A549 (cell line): Measurements from ENCODE around the gene SETD7. TPM values are rescaled to one million over a fixed set of nuclear protein-coding genes. Genes with fewer than 3 reads are reported as not detected.

ENCODE experiments used
- ATAC-seq, 2 experiments: fragments of 200-7000 bp in 1 of 2; fragments of >200 bp in 1 of 2; cut with Nextera tagmentation in 1 of 2; cut with Tn5 transposase in 1 of 2; 3 replicates each; pipeline versions ENCODE4 v1.8.0 to v1.9.1; 2018 to 2020; ENCODE audit warnings: mild to moderate bottlenecking in 1 of 2, moderate library complexity in 1 of 2
- CTCF ChIA-PET: fragments of 300-600 bp; sonication (Branson Sonifier 250); formaldehyde crosslinking; extraction: SDS; loops from one replicate; lab custom pipeline; 2021; ENCODE audit warnings: antibody characterized with exemption, inconsistent platforms; lab: Yijun Ruan, JAX
- POLR2A ChIA-PET: fragments of 350-600 bp; formaldehyde crosslinking; extraction: SDS; loops from one replicate; lab custom pipeline; 2021; ENCODE audit warnings: antibody characterized with exemption, inconsistent platforms; lab: Yijun Ruan, JAX
- DNase-seq, 2 experiments: peaks; one replicate each; pipeline versions ENCODE4 v3.0.0 to v3.0.0-alpha.2; 2011 to 2016; ENCODE audit warnings: low read depth in 1 of 2, low spot score in 1 of 2
- FAIRE-seq: peaks from 2 replicates; lab custom pipeline; 2011; peaks lifted over from hg19 to GRCh38; lab: Jason Lieb, UNC
- H3K27ac ChIP-seq, 2 experiments: fragments of >200 bp; sonication (Bioruptor Twin); formaldehyde crosslinking; 3 replicates each; pipeline ENCODE4 v1.5.1; 2016 to 2017
- H3K4me1 ChIP-seq: fragments of >200 bp; sonication (Bioruptor Twin); formaldehyde crosslinking; 3 replicates; pipeline ENCODE4 v1.6.1; 2016
- H3K4me2 ChIP-seq: fragments of >200 bp; sonication (Bioruptor Twin); formaldehyde crosslinking; 3 replicates; pipeline ENCODE4 v1.6.1; 2016
- H3K4me3 ChIP-seq: fragments of >200 bp; sonication (Bioruptor Twin); formaldehyde crosslinking; 3 replicates; pipeline ENCODE4 v1.5.1; 2016
- H3K9me3 ChIP-seq: fragments of >200 bp; sonication (Bioruptor Twin); formaldehyde crosslinking; 3 replicates; pipeline ENCODE4 v1.6.1; 2016
- CBX2 ChIP-seq: fragments of 200-600 bp; sonication (generic); IDR thresholded peaks from 2 replicates; pipeline ENCODE4 v1.6.1; 2016; ENCODE audit warnings: low read depth, mild to moderate bottlenecking, borderline replicate concordance
- CBX8 ChIP-seq: fragments of 200-600 bp; sonication (generic); IDR thresholded peaks from 2 replicates; pipeline ENCODE4 v1.6.1; 2016
- CEBPB ChIP-seq, 2 experiments: fragments of >200 bp in 1 of 2; sonication (Bioruptor Twin) in 1 of 2; formaldehyde crosslinking in 1 of 2; IDR thresholded peaks; 2 replicates each; pipeline ENCODE4 v1.6.1; 2012 to 2016
- EHF ChIP-seq: fragments of 250-450 bp; sonication (Bioruptor Pico); IDR thresholded peaks from 2 replicates; pipeline ENCODE4 v1.5.0; 2020; ENCODE audit warnings: mild to moderate bottlenecking
- EP300 ChIP-seq, 2 experiments: fragments of >200 bp; sonication (Bioruptor Twin); formaldehyde crosslinking; IDR thresholded peaks; 2 replicates in 1 of 2; 3 replicates in 1 of 2; pipeline ENCODE4 v1.6.1; 2016 to 2017
- ESRRA ChIP-seq: fragments of 150-350 bp; IDR thresholded peaks from 2 replicates; pipeline ENCODE4 v1.6.1; 2014; ENCODE audit warnings: mild to moderate bottlenecking, low read length, borderline replicate concordance
- FOSL2 ChIP-seq, 2 experiments: fragments of 450-650 bp in 1 of 2; fragments of >200 bp in 1 of 2; sonication (Bioruptor Twin) in 1 of 2; formaldehyde crosslinking; IDR thresholded peaks; 2 replicates each; pipeline versions ENCODE4 v1.5.0 to v1.6.1; 2016 to 2020; ENCODE audit warnings: mild to moderate bottlenecking in 1 of 2, moderate library complexity in 1 of 2
- FOXS1 ChIP-seq: fragments of 250-450 bp; sonication (Bioruptor Pico); IDR thresholded peaks from 2 replicates; pipeline ENCODE4 v1.5.0; 2020; ENCODE audit warnings: mild to moderate bottlenecking, moderate library complexity
- GATA3 ChIP-seq: IDR thresholded peaks from 2 replicates; pipeline ENCODE4 v1.6.1; 2012; ENCODE audit warnings: borderline replicate concordance
- HEYL ChIP-seq: fragments of 250-450 bp; sonication (Bioruptor Pico); IDR thresholded peaks from 2 replicates; pipeline ENCODE4 v1.8.0; 2021; ENCODE audit warnings: mild to moderate bottlenecking, moderate library complexity
- HOXA7 ChIP-seq: fragments of 250-450 bp; sonication (Bioruptor Pico); IDR thresholded peaks from 2 replicates; pipeline ENCODE4 v1.5.0; 2020; ENCODE audit warnings: mild to moderate bottlenecking, moderate library complexity
- HOXB13 ChIP-seq: fragments of 250-450 bp; sonication (Bioruptor Pico); IDR thresholded peaks from 2 replicates; pipeline ENCODE4 v1.5.0; 2020; ENCODE audit warnings: low read depth, mild to moderate bottlenecking, moderate library complexity
- HOXB5 ChIP-seq: fragments of 250-450 bp; sonication (Bioruptor Pico); IDR thresholded peaks from 2 replicates; pipeline ENCODE4 v1.5.0; 2020; ENCODE audit warnings: mild to moderate bottlenecking, moderate library complexity
- JUNB ChIP-seq: fragments of >200 bp; sonication (Bioruptor Twin); formaldehyde crosslinking; IDR thresholded peaks from 2 replicates; pipeline ENCODE4 v1.6.1; 2016
- KDM1A ChIP-seq: fragments of 200-600 bp; sonication (generic); IDR thresholded peaks from 2 replicates; pipeline ENCODE4 v1.6.1; 2016; ENCODE audit warnings: low read depth, mild to moderate bottlenecking
- MAFK ChIP-seq: fragments of 450-650 bp; IDR thresholded peaks from 2 replicates; pipeline ENCODE4 v1.6.1; 2014; ENCODE audit not compliant: partially characterized antibody
- MYC ChIP-seq: IDR thresholded peaks from 2 replicates; pipeline ENCODE4 v1.6.1; 2012; ENCODE audit warnings: mild to moderate bottlenecking, inconsistent platforms, low read length, improper control_type of control experiment, borderline replicate concordance
- NFE2L2 ChIP-seq: fragments of 150-350 bp; conservative IDR thresholded peaks from 2 replicates; pipeline ENCODE4 v1.6.1; 2014; ENCODE audit warnings: low read length
- NR3C1 ChIP-seq: fragments of >200 bp; sonication (Bioruptor Twin); formaldehyde crosslinking; IDR thresholded peaks from 3 replicates; pipeline ENCODE4 v1.6.1; 2017
- PHF8 ChIP-seq: fragments of 200-600 bp; sonication (generic); IDR thresholded peaks from 2 replicates; pipeline ENCODE4 v1.6.1; 2016; ENCODE audit warnings: low read depth, mild to moderate bottlenecking, antibody characterized with exemption, moderate library complexity, borderline replicate concordance
- RAD21 ChIP-seq, 2 experiments: fragments of >200 bp in 1 of 2; sonication (Bioruptor Twin) in 1 of 2; formaldehyde crosslinking in 1 of 2; IDR thresholded peaks in 1 of 2; conservative IDR thresholded peaks in 1 of 2; 2 replicates in 1 of 2; 3 replicates in 1 of 2; pipeline ENCODE4 v1.6.1; 2012 to 2018; ENCODE audit warnings: inconsistent platforms in 1 of 2
- RFX5 ChIP-seq: fragments of 450-650 bp; IDR thresholded peaks from 2 replicates; pipeline ENCODE4 v1.7.1; 2014; ENCODE audit warnings: antibody characterized with exemption, mild to moderate bottlenecking, moderate library complexity
- SREBF2 ChIP-seq: fragments of 450-650 bp; IDR thresholded peaks from 2 replicates; pipeline ENCODE4 v1.6.1; 2014; ENCODE audit warnings: mild to moderate bottlenecking, moderate library complexity
- ZNF302 ChIP-seq: fragments of 250-450 bp; sonication (Bioruptor Pico); IDR thresholded peaks from 2 replicates; pipeline ENCODE4 v1.9.0; 2021; ENCODE audit warnings: inconsistent platforms, mild to moderate bottlenecking, moderate library complexity
- WGBS: methylation state at CpG from one replicate; pipeline ENCODE4 v1.1.6; 2017; ENCODE audit errors: missing lambda C conversion rate; 5-methylcytosine and 5-hydroxymethylcytosine counted together
- polyA plus RNA-seq, 4 experiments: library from polyadenylated mRNA; depleted of rRNA in 3 of 4; stranded (reverse); fragments of >200 nt; fragmentation: RNase III in 1 of 4; extraction: RNeasy Plus Mini Kit Qiagen cat#74134 plus additional on column Dnase treatment in 1 of 4; gene quantifications; 2 replicates in 3 of 4; 3 replicates in 1 of 4; pipeline ENCODE4 v1.2.3, GENCODE V29; 2011 to 2017
- TF ChIP-seq, protein P1 (sequence below): fragments of 450-650 bp; IDR thresholded peaks from 2 replicates; pipeline ENCODE4 v1.6.1; 2014; ENCODE audit warnings: antibody characterized with exemption
- TF ChIP-seq, protein P2 (sequence below): fragments of >200 bp; sonication (Bioruptor Twin); formaldehyde crosslinking; IDR thresholded peaks from 2 replicates; pipeline ENCODE4 v1.6.1; 2016
- TF ChIP-seq, protein P3 (sequence below): fragments of >200 bp; sonication (Bioruptor Twin); formaldehyde crosslinking; IDR thresholded peaks from 3 replicates; pipeline ENCODE4 v1.6.1; 2016
- TF ChIP-seq, protein P4 (sequence below): IDR thresholded peaks from 2 replicates; pipeline ENCODE4 v1.6.1; 2012
- TF ChIP-seq, protein P5 (sequence below): IDR thresholded peaks from 2 replicates; pipeline ENCODE4 v1.6.1; 2012
- TF ChIP-seq, protein P6 (sequence below): fragments of 250-450 bp; sonication (Bioruptor Pico); IDR thresholded peaks from 2 replicates; pipeline ENCODE4 v1.5.0; 2020; ENCODE audit warnings: low read depth, mild to moderate bottlenecking, moderate library complexity
- TF ChIP-seq, protein P7 (sequence below): IDR thresholded peaks from 2 replicates; pipeline ENCODE4 v1.6.1; 2012; ENCODE audit warnings: low read depth, borderline replicate concordance

Gene SETD7
- polyA plus RNA-seq, 2 of the 4 experiments (the other 2 are of a cell fraction) = 30.6 to 39.1 TPM

DNA sequence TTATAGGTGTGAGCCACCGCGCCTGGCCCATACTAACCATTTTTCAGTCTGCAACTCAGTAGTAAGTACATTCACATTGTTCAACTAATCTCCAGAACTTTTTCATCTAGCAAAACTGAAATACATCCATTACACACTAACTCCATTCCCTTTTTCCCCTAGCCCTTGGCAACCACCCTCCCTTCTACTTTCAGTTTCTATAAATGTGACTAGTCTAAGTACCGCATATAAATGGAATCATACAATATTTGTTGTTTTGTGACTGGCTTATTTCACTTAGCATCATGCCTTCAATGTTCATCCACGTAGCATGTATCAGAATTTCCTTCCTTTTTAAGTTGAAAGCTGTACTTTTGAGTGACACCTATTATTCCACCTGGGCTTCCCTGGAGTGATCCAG, 44.6 kb upstream of the SETD7 start:
- DNase-seq (no peak), ATAC-seq (no peak), FAIRE-seq (no peak)
- Histone ChIP-seq H3K4me1 (peaks cover 68% of the 10 kb centered on the region), H3K4me2 (peak overlapping the region; percentile 61), H3K4me3 (no peak overlapping the region), H3K27ac (peak overlapping the region; percentile 92)
- WGBS = 96% methylated on average over 4 of the region's 4 CpGs
- POLR2A ChIA-PET = interaction anchor here (1.8 kb wide), 1 partner anchor 45 kb away, joined by 7 read pairs; the partner anchor contains the start of gene SETD7
- TF ChIP-seq HOXB13 (CRISPR knock-in tag) = 0 out of 2 replicates have a peak, but pooled peaks have one; percentile 55
- TF ChIP-seq SREBF2 = no peak
- TF ChIP-seq, all 56 proteins: peak for 1
- peaks cover 8% of the 10 kb centered on the region for H3K9me3 ChIP-seq
- CTCF ChIA-PET = interaction anchor here (0.6 to 9.5 kb wide), 7 partner anchors 10 to 53 kb away, joined by 3 to 260 read pairs (median 5); no protein-coding TSS in a partner anchor

DNA sequence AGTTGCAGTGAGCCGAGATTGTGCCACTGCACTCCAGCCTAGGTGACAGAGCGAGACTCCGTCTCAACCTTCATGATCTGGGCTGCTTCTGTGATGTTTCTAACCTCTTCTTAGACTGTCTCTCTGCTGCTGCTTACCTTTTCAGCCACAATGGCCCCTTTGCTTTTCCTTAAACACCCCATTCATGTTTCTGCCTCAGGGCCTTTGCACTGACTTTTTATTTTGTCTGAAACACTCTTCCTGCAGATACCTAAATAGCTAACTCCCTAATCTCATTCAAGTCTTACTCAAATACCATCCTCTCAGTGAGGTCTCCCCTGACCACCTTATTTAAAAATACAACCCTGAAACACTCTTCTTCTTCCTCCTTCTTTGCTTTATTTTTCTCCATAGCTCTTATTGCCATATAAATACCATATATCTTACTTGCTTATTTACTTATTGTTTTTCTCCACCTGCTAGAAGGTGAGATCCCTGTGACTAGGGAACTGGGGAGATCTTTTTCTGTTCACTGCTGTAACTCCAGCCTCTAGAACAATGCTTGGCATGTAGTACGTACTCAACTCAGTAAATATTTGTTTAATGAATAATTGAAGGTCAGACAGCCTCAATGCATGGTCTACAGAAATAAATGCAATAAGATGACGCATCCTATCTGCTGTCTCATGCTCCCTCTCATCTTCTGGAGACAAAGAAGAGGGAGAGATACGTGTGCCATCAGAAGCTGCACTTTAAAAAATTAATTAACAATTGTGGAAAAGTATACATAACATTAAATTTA, 43.8 kb upstream of the SETD7 start:
- no peak overlapping the region for H3K4me3 ChIP-seq
- CTCF ChIA-PET = interaction anchor here (0.6 to 9.5 kb wide), 11 partner anchors 10 to 239 kb away, joined by 3 to 260 read pairs (median 3); partner anchors contain the start of gene SETD7
- peak overlapping the region; percentile 61 for H3K4me2 ChIP-seq
- peak; percentile 85 for TF ChIP-seq MAFK
- no peak for TF ChIP-seq MYC
- TF ChIP-seq CBX8 = no peak
- TF ChIP-seq, protein P1, sequence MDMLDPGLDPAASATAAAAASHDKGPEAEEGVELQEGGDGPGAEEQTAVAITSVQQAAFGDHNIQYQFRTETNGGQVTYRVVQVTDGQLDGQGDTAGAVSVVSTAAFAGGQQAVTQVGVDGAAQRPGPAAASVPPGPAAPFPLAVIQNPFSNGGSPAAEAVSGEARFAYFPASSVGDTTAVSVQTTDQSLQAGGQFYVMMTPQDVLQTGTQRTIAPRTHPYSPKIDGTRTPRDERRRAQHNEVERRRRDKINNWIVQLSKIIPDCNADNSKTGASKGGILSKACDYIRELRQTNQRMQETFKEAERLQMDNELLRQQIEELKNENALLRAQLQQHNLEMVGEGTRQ = no peak
- peak; percentile 60 for TF ChIP-seq NFE2L2
- TF ChIP-seq FOXS1 (CRISPR knock-in tag) = peak; percentile 90
- TF ChIP-seq EHF (CRISPR knock-in tag) = 0 out of 2 replicates have a peak, but pooled peaks have one; percentile 53
- TF ChIP-seq ESRRA = no peak
- TF ChIP-seq FOSL2 (IDR thresholded peaks at IDR 0.05) = peak; percentile 86
- TF ChIP-seq FOSL2 (CRISPR knock-in tag; IDR thresholded peaks at IDR 0.05) = peak; percentile 94
- TF ChIP-seq RAD21 (conservative IDR thresholded peaks at IDR 0.05 in 1 of 2, IDR thresholded peaks at IDR 0.05 in 1 of 2) = peak in 1 of 2 experiments; percentile 32; a peak in 3 of 5 replicates
- no peak for TF ChIP-seq KDM1A
- TF ChIP-seq, protein P2, sequence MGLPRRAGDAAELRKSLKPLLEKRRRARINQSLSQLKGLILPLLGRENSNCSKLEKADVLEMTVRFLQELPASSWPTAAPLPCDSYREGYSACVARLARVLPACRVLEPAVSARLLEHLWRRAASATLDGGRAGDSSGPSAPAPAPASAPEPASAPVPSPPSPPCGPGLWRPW = peak; percentile 80
- TF ChIP-seq JUNB = peak; percentile 89
- no peak for TF ChIP-seq ZNF302
- TF ChIP-seq GATA3 = peak; percentile 90; the same call in 1 of the 2 replicates
- TF ChIP-seq EP300 (IDR thresholded peaks at IDR 0.05) = peak; percentile 81 to 84; a peak in 3 of 5 replicates
- TF ChIP-seq, protein P3, sequence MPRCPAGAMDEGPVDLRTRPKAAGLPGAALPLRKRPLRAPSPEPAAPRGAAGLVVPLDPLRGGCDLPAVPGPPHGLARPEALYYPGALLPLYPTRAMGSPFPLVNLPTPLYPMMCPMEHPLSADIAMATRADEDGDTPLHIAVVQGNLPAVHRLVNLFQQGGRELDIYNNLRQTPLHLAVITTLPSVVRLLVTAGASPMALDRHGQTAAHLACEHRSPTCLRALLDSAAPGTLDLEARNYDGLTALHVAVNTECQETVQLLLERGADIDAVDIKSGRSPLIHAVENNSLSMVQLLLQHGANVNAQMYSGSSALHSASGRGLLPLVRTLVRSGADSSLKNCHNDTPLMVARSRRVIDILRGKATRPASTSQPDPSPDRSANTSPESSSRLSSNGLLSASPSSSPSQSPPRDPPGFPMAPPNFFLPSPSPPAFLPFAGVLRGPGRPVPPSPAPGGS = 0 out of 3 replicates have a peak, but pooled peaks have one; percentile 40
- no peak for TF ChIP-seq RFX5
- no peak for TF ChIP-seq HEYL (CRISPR knock-in tag)
- TF ChIP-seq HOXA7 = peak; percentile 56; the same call in 1 of the 2 replicates
- no peak for TF ChIP-seq CBX2
- TF ChIP-seq HOXB5 (CRISPR knock-in tag) = peak; percentile 72
- TF ChIP-seq, protein P4, sequence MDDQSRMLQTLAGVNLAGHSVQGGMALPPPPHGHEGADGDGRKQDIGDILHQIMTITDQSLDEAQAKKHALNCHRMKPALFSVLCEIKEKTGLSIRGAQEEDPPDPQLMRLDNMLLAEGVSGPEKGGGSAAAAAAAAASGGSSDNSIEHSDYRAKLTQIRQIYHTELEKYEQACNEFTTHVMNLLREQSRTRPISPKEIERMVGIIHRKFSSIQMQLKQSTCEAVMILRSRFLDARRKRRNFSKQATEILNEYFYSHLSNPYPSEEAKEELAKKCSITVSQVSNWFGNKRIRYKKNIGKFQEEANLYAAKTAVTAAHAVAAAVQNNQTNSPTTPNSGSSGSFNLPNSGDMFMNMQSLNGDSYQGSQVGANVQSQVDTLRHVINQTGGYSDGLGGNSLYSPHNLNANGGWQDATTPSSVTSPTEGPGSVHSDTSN = 0 out of 2 replicates have a peak, but pooled peaks have one; percentile 52
- TF ChIP-seq, protein P5, sequence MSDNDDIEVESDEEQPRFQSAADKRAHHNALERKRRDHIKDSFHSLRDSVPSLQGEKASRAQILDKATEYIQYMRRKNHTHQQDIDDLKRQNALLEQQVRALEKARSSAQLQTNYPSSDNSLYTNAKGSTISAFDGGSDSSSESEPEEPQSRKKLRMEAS = peak; percentile 83
- TF ChIP-seq PHF8 = no peak
- TF ChIP-seq, protein P6, sequence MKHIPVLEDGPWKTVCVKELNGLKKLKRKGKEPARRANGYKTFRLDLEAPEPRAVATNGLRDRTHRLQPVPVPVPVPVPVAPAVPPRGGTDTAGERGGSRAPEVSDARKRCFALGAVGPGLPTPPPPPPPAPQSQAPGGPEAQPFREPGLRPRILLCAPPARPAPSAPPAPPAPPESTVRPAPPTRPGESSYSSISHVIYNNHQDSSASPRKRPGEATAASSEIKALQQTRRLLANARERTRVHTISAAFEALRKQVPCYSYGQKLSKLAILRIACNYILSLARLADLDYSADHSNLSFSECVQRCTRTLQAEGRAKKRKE (CRISPR knock-in tag) = no peak
- TF ChIP-seq CEBPB (IDR thresholded peaks at IDR 0.05) = peak; percentile 12 to 77; a peak in 1 of 4 replicates
- TF ChIP-seq NR3C1 = no peak
- TF ChIP-seq, protein P7, sequence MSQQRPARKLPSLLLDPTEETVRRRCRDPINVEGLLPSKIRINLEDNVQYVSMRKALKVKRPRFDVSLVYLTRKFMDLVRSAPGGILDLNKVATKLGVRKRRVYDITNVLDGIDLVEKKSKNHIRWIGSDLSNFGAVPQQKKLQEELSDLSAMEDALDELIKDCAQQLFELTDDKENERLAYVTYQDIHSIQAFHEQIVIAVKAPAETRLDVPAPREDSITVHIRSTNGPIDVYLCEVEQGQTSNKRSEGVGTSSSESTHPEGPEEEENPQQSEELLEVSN = 0 out of 2 replicates have a peak, but pooled peaks have one; percentile 23

More for the DNA sequence above, 43.8 kb upstream of the SETD7 start:
- H3K27ac ChIP-seq = peak overlapping the region; percentile 92
- peak; percentile 86 to 87 for ATAC-seq
- POLR2A ChIA-PET = interaction anchor here (1.0 to 1.8 kb wide), 2 partner anchors 44 to 422 kb away, joined by 3 to 7 read pairs; partner anchors contain the start of genes ELF2 and SETD7
- FAIRE-seq = peak; percentile 67
- peak; percentile 80 to 93 for DNase-seq
- WGBS = 47% methylated on average over 6 of the region's 6 CpGs
- peaks cover 8% of the 10 kb centered on the region for H3K9me3 ChIP-seq
- H3K4me1 ChIP-seq = peaks cover 74% of the 10 kb centered on the region
